Spleen (tissue), 11 donors: ENCODE data around the gene TYW3. TPM values are rescaled to one million over a fixed set of nuclear protein-coding genes. Genes with fewer than 3 reads are reported as not detected.
A peak's percentile ranks its signal among the peaks of the same experiment; 100 is the strongest.

ENCODE experiments used
- DNase-seq: peaks from one replicate; pipeline ENCODE4 v3.0.0-alpha.2; 2020
- H3K27ac ChIP-seq, 8 donors: fragments of 200-600 bp; sonication (generic) in 7 of 8; 1 replicate in 4 of 8; 2 replicates in 4 of 8; pipeline versions ENCODE4 v1.5.0 to v1.8.0; 2016 to 2021; ENCODE audit warnings: inconsistent platforms in 4 of 8, mild to moderate bottlenecking in 4 of 8, moderate library complexity in 1 of 8
- H3K27me3 ChIP-seq, 7 donors: fragments of 200-600 bp; sonication (generic) in 6 of 7; replicated peaks in 1 of 7; 1 replicate in 4 of 7; 2 replicates in 3 of 7; pipeline versions ENCODE4 v1.5.0 to v1.8.0; 2016 to 2021; ENCODE audit warnings: inconsistent platforms in 3 of 7, mild to moderate bottlenecking in 1 of 7
- H3K36me3 ChIP-seq, 6 donors: fragments of 200-600 bp; sonication (generic) in 5 of 6; 1 replicate in 4 of 6; 2 replicates in 2 of 6; pipeline versions ENCODE4 v1.5.0 to v1.8.0; 2016 to 2021; ENCODE audit warnings: inconsistent platforms in 2 of 6
- H3K4me1 ChIP-seq, 6 donors: fragments of 200-600 bp; sonication (generic) in 5 of 6; 1 replicate in 3 of 6; 2 replicates in 3 of 6; pipeline versions ENCODE4 v1.5.0 to v1.8.0; 2016 to 2021; ENCODE audit warnings: inconsistent platforms in 3 of 6
- H3K4me3 ChIP-seq, 8 donors: fragments of 200-600 bp; sonication (generic) in 7 of 8; 1 replicate in 4 of 8; 2 replicates in 4 of 8; pipeline versions ENCODE4 v1.5.0 to v1.8.0; 2016 to 2021; ENCODE audit warnings: inconsistent platforms in 4 of 8, mild to moderate bottlenecking in 4 of 8, moderate library complexity in 2 of 8
- H3K9me3 ChIP-seq, 8 donors: fragments of 200-600 bp; sonication (generic) in 7 of 8; 1 replicate in 4 of 8; 2 replicates in 4 of 8; pipeline versions ENCODE4 v1.5.0 to v1.8.0; 2016 to 2021; ENCODE audit warnings: inconsistent platforms in 4 of 8
- CTCF ChIP-seq, 11 experiments: fragments of 200-600 bp in 7 of 11; fragments of 450-650 bp in 4 of 11; sonication (generic) in 4 of 11; IDR thresholded peaks in 8 of 11; conservative IDR thresholded peaks in 3 of 11; 1 replicate in 7 of 11; 2 replicates in 4 of 11; pipeline versions ENCODE4 v1.4.0 to v1.8.0; 2016 to 2021; ENCODE audit warnings: antibody characterized with exemption in 11 of 11, inconsistent platforms in 4 of 11, mild to moderate bottlenecking in 1 of 11
- POLR2A ChIP-seq, 3 donors: fragments of 450-650 bp; IDR thresholded peaks; one replicate each; pipeline ENCODE4 v1.5.1; 2017; ENCODE audit warnings: antibody characterized with exemption in 3 of 3, mild to moderate bottlenecking in 1 of 3
- POLR2AphosphoS5 ChIP-seq, 3 donors: sonication (generic); formaldehyde crosslinking; IDR thresholded peaks; one replicate each; pipeline ENCODE4 v1.5.1; 2017; ENCODE audit warnings: antibody characterized with exemption in 3 of 3
- WGBS, 5 donors: extraction: QIAGEN DNeasy Blood & Tissue Kit in 3 of 5; methylation state at CpG; one replicate each; pipeline versions ENCODE4 v1.1.5 to v1.1.7; 2013 to 2018; 5-methylcytosine and 5-hydroxymethylcytosine counted together
- intact Hi-C: fragments of 100-400 bp; cut with DNase I; formaldehyde crosslinking; loops from one replicate; pipeline ENCODE4 v1.15.0; 2023; ENCODE audit warnings: low total_unique reads
- polyA plus RNA-seq, 3 donors: library from polyadenylated mRNA; stranded (reverse); fragments of 200-250 nt; gene quantifications; one replicate each; pipeline ENCODE4 v1.2.1, GENCODE V29; 2013
- total RNA-seq, 7 donors: library from RNA; depleted of rRNA in 3 of 7; stranded (reverse); fragments of >200 nt in 3 of 7; fragmentation: NEBNext Ultra II Directional in 4 of 7; extraction: Animal tissue kit (Norgen Biotek cat#: 25700) in 4 of 7; gene quantifications; one replicate each; pipeline versions ENCODE4 v1.1.0 to v1.2.1, GENCODE V29; 2016 to 2021
- donor health status: healthy with polysubstance abuse.
- donor health status: DM: no; HTN: no; CAD: no; lungs with moderate emphysema.
- donor health status: DM: no; HTN: no; CAD: no.
- donor health status: Bipolar disorder and iron deficiency.
- donor health status: healthy.
- donor health status: DM: no; HTN: no; CAD: no.
- donor health status: DM: yes; HTN: yes; CAD: no.

TYW3 gene
- total and polyA plus RNA-seq, 10 donors: 11.5 to 19.2 (median 16.6) TPM

DNA sequence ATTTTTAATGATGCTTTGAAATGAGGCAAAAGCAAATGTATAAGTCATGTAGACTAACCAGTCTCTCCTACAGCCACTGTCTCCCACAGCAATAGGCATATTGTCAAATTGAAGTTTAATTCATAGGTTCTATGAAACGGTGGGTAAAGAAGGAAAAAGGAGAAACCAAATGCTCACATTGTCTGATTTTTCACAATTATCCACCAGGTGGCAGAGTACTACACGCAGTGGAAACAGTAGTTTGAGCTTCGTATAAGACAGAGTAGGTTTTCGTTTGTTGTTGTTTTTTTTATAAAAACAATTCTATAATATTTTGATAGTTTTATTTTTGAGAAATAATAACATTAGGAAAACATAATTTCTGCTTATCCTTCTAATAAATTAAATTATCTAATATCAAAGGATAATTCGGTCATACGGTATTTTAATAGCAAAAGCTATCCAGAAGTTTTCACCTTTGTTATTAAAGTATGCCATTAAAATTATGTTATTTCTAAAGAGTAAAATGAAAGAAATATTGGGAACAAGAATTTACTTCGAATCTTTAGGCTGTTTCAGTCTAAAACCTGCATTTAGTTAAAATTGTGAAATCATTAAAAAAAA lies 39.1 kb downstream of the TYW3 start:
- Histone ChIP-seq H3K27me3 (peaks cover 0 to 8% (median 0%) of the 10 kb centered on the region in 7 donors), H3K4me1 (peaks cover 0 to 7% (median 0%) of the 10 kb centered on the region in 6 donors), H3K4me3 (no peak overlapping the region), H3K9me3 (no peaks in the 10 kb centered on the region), H3K36me3 (no peaks in the 10 kb centered on the region), H3K27ac (no peak overlapping the region)
- intact Hi-C loops: loop anchor here (5.0 kb wide), 1 partner anchor 430 kb away; no protein-coding TSS in a partner anchor
- WGBS, 5 donors: 27 to 31% (median 28%) methylated on average over 7 of the region's 7 CpGs
- no peak for DNase-seq
- TF ChIP-seq CTCF (IDR thresholded peaks at IDR 0.05 in 8 of 11, conservative IDR thresholded peaks at IDR 0.05 in 3 of 11): peak in 10 of 11 experiments; percentile 31 to 69 (median 52)
- no peak for TF ChIP-seq POLR2AphosphoS5 (IDR thresholded peaks at IDR 0.05)
- TF ChIP-seq POLR2A (IDR thresholded peaks at IDR 0.05): no peak

DNA sequence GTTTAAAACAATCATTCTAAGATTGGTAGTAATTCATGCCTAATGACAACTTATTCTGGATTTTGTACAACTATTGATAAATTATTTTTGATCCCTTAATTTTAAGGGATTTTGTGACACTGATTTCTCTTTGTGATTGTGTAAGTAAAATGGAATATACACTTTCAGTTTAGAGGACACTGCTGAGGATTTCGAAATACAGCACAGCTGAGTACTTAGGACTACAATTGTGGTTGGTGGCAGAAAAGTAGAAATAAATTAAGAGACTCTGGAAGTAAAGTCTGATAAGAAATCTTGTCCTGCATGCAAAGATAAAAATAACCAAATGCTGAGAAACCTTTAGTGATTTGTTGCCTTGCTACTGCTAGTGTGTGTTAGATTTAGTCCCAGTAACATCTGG lies 40.0 kb downstream of the TYW3 start:
- H3K27ac ChIP-seq: no peak overlapping the region
- H3K36me3 ChIP-seq: no peaks in the 10 kb centered on the region
- no peak for DNase-seq
- no peak for TF ChIP-seq POLR2A (IDR thresholded peaks at IDR 0.05)
- no peak for TF ChIP-seq CTCF (IDR thresholded peaks at IDR 0.05 in 8 of 11, conservative IDR thresholded peaks at IDR 0.05 in 3 of 11)
- no peak for TF ChIP-seq POLR2AphosphoS5 (IDR thresholded peaks at IDR 0.05)
- intact Hi-C loops: loop anchor here (5.0 kb wide), 1 partner anchor 429 kb away; no protein-coding TSS in a partner anchor
- H3K9me3 ChIP-seq: no peaks in the 10 kb centered on the region
- no peak overlapping the region for H3K4me3 ChIP-seq
- H3K27me3 ChIP-seq: peaks cover 0 to 8% (median 0%) of the 10 kb centered on the region in 7 donors
- 13 to 35% (median 27%) methylated on average over 1 of the region's 1 CpG for WGBS, 5 donors
- peaks cover 0 to 7% (median 0%) of the 10 kb centered on the region in 6 donors for H3K4me1 ChIP-seq

- H3K9me3 ChIP-seq: no peaks in the 10 kb centered on the region
- no peak for TF ChIP-seq POLR2AphosphoS5 (IDR thresholded peaks at IDR 0.05)
- TF ChIP-seq POLR2A (IDR thresholded peaks at IDR 0.05): no peak
- no peak for TF ChIP-seq CTCF (IDR thresholded peaks at IDR 0.05 in 8 of 11, conservative IDR thresholded peaks at IDR 0.05 in 3 of 11)
- no peak overlapping the region for H3K27ac ChIP-seq
- H3K27me3 ChIP-seq: peaks cover 0 to 13% (median 0%) of the 10 kb centered on the region in 7 donors
- DNase-seq: no peak
- intact Hi-C loops: loop anchor here (5.0 kb wide), 1 partner anchor 429 kb away; no protein-coding TSS in a partner anchor
- WGBS, 5 donors: 83 to 90% (median 85%) methylated on average over 2 of the region's 2 CpGs
- H3K4me1 ChIP-seq: peaks cover 0 to 7% (median 0%) of the 10 kb centered on the region in 6 donors
- H3K36me3 ChIP-seq: no peaks in the 10 kb centered on the region
- H3K4me3 ChIP-seq: no peak overlapping the region
These were observed 40.6 kb downstream of the TYW3 start for GRCh38 chr1:74773582-74773981.

GRCh38 chr1:74775735-74776134 lies 42.8 kb downstream of the TYW3 start:
- Histone ChIP-seq H3K36me3 (no peaks in the 10 kb centered on the region), H3K9me3 (no peaks in the 10 kb centered on the region), H3K4me3 (no peak overlapping the region), H3K27me3 (peaks cover 0 to 13% (median 0%) of the 10 kb centered on the region in 7 donors), H3K27ac (no peak overlapping the region), H3K4me1 (peaks cover 0 to 7% (median 0%) of the 10 kb centered on the region in 6 donors)
- intact Hi-C loops: no loop called here
- TF ChIP-seq POLR2A (IDR thresholded peaks at IDR 0.05): no peak
- no peak for TF ChIP-seq CTCF (IDR thresholded peaks at IDR 0.05 in 8 of 11, conservative IDR thresholded peaks at IDR 0.05 in 3 of 11)
- no peak for TF ChIP-seq POLR2AphosphoS5 (IDR thresholded peaks at IDR 0.05)
- 86 to 91% (median 89%) methylated on average over 2 of the region's 2 CpGs for WGBS, 5 donors
- no peak for DNase-seq
